GM18520 (cell line): ENCODE results near the gene RNF144B.

Experiments
- ATAC-seq: cut with Tn5 transposase; IDR thresholded peaks from one replicate; pipeline ENCODE4 v1.9.1; 2021; ENCODE audit not compliant: unreplicated experiment

The RNF144B gene

DNA sequence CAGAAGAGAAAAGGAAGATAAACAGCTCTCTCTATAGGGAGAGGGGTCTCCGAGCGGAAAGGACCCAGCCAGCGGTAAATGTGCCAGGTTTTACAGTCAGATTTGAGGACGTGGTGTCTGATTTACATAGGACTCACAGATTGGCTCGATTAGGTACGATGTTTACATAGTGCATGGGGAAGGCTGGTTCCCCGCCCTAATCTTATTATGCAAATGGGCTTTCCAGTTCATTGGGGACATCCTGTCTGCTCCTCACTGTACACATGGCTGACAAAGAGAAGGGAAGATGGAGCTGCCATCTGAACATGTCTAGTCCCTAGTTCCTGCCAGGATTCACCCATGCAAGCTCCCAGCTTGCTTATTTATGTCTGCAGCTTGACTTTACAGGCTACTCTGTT is 119.9 kb downstream of the RNF144B start:
- ATAC-seq, result no peak

GRCh38 chr6:18507561-18507960 is 120.4 kb downstream of the RNF144B start:
- ATAC-seq, result no peak

DNA sequence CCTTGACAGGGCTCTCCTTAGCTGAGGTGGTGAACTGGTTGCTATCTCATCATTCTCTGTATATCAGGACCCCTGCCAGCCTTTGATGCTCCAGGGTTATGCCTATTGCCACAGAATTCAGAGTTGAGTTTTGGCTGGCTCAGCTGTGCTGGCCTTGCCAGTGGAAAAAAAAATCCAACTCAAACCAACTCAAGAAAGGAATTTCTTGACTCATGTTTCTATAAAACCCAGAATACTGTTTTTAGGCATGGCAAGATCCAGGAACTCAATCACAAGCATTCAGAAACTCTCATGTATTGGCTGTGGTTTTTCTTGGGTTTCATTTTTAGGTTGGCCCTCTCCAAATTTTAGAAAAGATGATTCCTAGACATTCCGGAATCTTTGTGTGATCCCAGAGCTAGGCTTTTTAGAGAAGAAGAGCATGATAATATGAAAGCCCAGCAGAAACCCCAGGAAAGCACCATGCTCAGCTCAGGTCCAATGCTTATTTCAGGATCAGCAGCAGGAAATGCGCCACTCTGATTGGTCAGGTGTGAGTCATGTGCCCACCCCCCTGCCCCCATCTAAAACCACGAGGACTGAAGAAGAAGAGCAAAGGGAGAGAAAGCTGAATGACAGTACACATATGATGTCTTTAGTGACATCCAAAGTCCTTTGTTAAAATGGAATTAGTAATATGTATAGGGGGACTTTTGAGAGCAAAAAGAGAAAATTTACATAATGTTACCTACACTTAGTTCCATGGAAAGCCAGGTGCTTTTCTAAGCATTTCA is 122.9 kb downstream of the RNF144B start:
- ATAC-seq, result no peak

DNA sequence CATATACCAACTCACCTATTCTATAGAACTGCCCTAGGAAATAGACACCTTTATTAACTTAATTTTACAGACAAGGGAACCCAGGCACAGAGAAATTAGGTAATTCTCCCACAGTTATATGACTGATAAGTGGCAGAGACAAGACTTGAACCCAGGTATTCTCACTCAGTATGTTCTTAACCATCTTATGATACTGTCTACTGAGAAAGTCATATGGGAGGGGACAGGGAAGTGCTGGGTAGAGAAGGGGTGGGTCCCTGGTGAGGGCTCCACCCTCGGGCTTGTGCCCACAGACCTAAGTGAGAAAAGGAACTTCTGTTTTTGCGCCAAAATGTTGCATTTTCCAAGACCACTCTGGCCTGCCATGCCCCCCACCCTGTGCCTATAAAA is 123.5 kb downstream of the RNF144B start:
- no peak for ATAC-seq

GRCh38 chr6:18511211-18511610 is 124.1 kb downstream of the RNF144B start:
- no peak for ATAC-seq

DNA sequence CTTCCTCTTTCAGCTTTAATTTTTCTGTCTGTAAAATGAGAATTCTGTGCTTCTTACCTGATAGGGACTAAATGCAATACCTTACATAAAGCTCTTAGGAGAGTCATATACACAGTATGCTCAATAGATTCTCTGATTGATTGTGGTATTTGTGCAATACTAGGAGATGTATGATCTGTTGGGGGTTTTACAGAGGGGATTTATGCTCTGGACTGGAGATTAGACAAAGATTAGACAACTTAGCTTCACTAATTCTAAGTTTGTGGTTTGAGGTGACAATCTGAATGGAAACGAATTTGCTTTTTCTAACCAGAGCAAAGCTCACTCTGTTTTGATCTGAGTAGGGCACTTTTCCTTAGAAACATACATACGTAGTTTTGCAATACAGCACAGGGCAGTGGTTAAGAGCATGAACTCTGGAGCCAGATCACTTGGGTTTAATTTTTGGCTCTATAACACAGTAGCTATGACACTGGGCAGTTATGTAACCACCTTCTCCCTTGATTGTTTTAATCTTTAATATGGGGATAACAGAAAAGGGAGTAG is 126.2 kb downstream of the RNF144B start:
- no peak for ATAC-seq

DNA sequence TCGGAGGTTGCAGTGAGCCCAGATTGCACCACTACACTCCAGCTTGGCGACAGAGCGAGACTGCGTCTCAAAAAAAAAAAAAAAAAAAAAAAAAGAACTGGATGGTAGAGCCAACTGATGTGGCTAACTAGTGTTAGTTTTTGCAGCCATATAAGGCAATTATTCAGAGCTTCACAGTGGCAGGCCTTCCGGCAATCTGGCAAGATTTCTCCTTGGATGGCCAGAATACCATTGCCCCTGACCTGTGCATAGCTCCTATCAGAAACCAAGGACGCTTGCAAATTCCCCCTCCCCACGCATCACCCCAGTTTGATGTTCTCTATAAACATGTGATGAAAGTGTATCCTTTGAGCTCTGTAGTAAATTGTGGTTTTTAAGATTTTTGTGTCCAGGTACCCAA is 127.0 kb downstream of the RNF144B start:
- ATAC-seq, result no peak

DNA sequence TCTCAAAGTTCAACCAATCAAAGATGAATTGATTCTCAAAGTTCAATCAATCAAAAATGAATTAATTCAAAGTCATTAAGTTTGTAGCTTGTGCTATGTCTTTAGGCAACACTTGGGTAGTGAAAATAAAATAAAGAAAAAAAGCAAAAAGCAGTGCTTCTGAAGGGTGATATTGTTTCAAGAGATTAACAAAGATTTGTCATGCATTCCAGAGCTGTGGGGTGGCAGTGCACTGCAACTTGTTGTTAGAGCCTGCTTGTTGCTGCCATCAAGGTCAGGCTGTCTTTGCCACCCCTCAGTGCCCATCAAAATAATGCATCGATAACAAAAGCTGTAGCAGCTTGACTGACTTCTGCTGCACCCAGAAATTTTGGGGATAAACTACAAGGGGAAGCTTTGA is 128.6 kb downstream of the RNF144B start:
- no peak for ATAC-seq
